CD14-positive monocyte (primary cell): Measurements from ENCODE around the gene MIA3. TPM values are rescaled to one million over a fixed set of nuclear protein-coding genes. Genes with fewer than 3 reads are reported as not detected.
A peak's percentile ranks its signal among the peaks of the same experiment; 100 is the strongest.

Source experiments
- DNase-seq, 3 donors: peaks; one replicate each; pipeline ENCODE4 v3.0.0-alpha.2; 2011 to 2022
- H2AFZ ChIP-seq: 2 replicates; pipeline ENCODE4 v1.6.0; 2012; ENCODE audit warnings: mild to moderate bottlenecking, low read depth, low read length, inconsistent platforms; ENCODE audit not compliant: insufficient read depth, poor library complexity, severe bottlenecking
- H3K27ac ChIP-seq, 2 donors: 1 replicate in 1 of 2; 2 replicates in 1 of 2; pipeline ENCODE4 v1.5.1; 2012 to 2013; ENCODE audit warnings: low read length in 2 of 2, control low read depth in 1 of 2, inconsistent platforms in 1 of 2, low read depth in 1 of 2, mild to moderate bottlenecking in 1 of 2
- H3K27me3 ChIP-seq, 2 donors: one replicate each; pipeline versions ENCODE4 v1.6.0 to v1.6.1; 2011 to 2013; ENCODE audit warnings: low read length in 2 of 2; ENCODE audit not compliant: control insufficient read depth in 2 of 2, insufficient read depth in 2 of 2
- H3K36me3 ChIP-seq, 2 donors: replicated peaks in 1 of 2; 1 replicate in 1 of 2; 2 replicates in 1 of 2; pipeline versions ENCODE4 v1.5.1 to v1.6.1; 2012 to 2013; ENCODE audit warnings: low read length in 2 of 2, control low read depth in 1 of 2, inconsistent platforms in 1 of 2, mild to moderate bottlenecking in 1 of 2; ENCODE audit not compliant: insufficient read depth in 2 of 2, control insufficient read depth in 1 of 2
- H3K4me1 ChIP-seq, 2 donors: 1 replicate in 1 of 2; 2 replicates in 1 of 2; pipeline versions ENCODE4 v1.5.1 to v1.6.1; 2012 to 2013; ENCODE audit warnings: low read length in 2 of 2, control low read depth in 1 of 2, inconsistent platforms in 1 of 2, mild to moderate bottlenecking in 1 of 2, moderate library complexity in 1 of 2; ENCODE audit not compliant: insufficient read depth in 2 of 2, control insufficient read depth in 1 of 2
- H3K4me2 ChIP-seq: replicated peaks from 2 replicates; pipeline ENCODE3; 2012; ENCODE audit warnings: low read length, moderate library complexity, mild to moderate bottlenecking; ENCODE audit not compliant: poor library complexity, severe bottlenecking; ENCODE audit errors: extremely low read depth
- H3K4me3 ChIP-seq, 3 experiments: fragments of 200-600 bp in 1 of 3; sonication (generic) in 1 of 3; replicated peaks in 1 of 3; 1 replicate in 2 of 3; 2 replicates in 1 of 3; pipeline ENCODE4 v1.5.1; 2011 to 2013; ENCODE audit warnings: low read length in 3 of 3, mild to moderate bottlenecking in 3 of 3, control low read depth in 2 of 3, low read depth in 2 of 3, inconsistent platforms in 1 of 3, moderate library complexity in 1 of 3
- H3K79me2 ChIP-seq: 2 replicates; pipeline ENCODE4 v1.6.0; 2012; ENCODE audit warnings: mild to moderate bottlenecking, control low read depth, inconsistent platforms, low read length, moderate library complexity; ENCODE audit not compliant: insufficient read depth
- H3K9ac ChIP-seq: 2 replicates; pipeline ENCODE4 v1.6.0; 2017; ENCODE audit warnings: low read length, mild to moderate bottlenecking; ENCODE audit not compliant: insufficient read depth, poor library complexity, severe bottlenecking
- H3K9me3 ChIP-seq, 2 donors: replicated peaks in 1 of 2; 1 replicate in 1 of 2; 2 replicates in 1 of 2; pipeline versions ENCODE4 v1.5.1 to v1.6.1; 2012 to 2013; ENCODE audit warnings: low read length in 2 of 2, control low read depth in 1 of 2; ENCODE audit not compliant: control insufficient read depth in 1 of 2, insufficient read depth in 1 of 2
- H4K20me1 ChIP-seq: 2 replicates; pipeline ENCODE4 v1.6.0; 2012; ENCODE audit warnings: mild to moderate bottlenecking, low read length, control low read depth, moderate library complexity; ENCODE audit not compliant: insufficient read depth
- H3K27ac Mint-ChIP-seq, 7 donors: one replicate each; pipeline ENCODE4 v1.8.0; 2020; ENCODE audit warnings: mild to moderate bottlenecking in 7 of 7, mixed read lengths in 7 of 7, moderate library complexity in 6 of 7, inconsistent platforms in 2 of 7
- H3K27me3 Mint-ChIP-seq, 3 donors: one replicate each; pipeline ENCODE4 v1.8.0; 2021 to 2022; ENCODE audit warnings: low read depth in 3 of 3, mild to moderate bottlenecking in 3 of 3, mixed read lengths in 3 of 3, moderate library complexity in 3 of 3, inconsistent platforms in 1 of 3
- H3K36me3 Mint-ChIP-seq, 2 donors: one replicate each; pipeline ENCODE4 v1.8.0; 2020; ENCODE audit warnings: mixed read lengths in 2 of 2, inconsistent platforms in 1 of 2, mild to moderate bottlenecking in 1 of 2
- H3K4me1 Mint-ChIP-seq: one replicate; pipeline ENCODE4 v1.8.0; 2020; ENCODE audit warnings: mild to moderate bottlenecking, mixed read lengths
- H3K4me3 Mint-ChIP-seq, 2 donors: one replicate each; pipeline ENCODE4 v1.8.0; 2020; ENCODE audit warnings: mild to moderate bottlenecking in 2 of 2, mixed read lengths in 2 of 2, moderate library complexity in 1 of 2
- H3K9me3 Mint-ChIP-seq, 7 donors: one replicate each; pipeline ENCODE4 v1.8.0; 2020 to 2022; ENCODE audit warnings: mixed read lengths in 7 of 7, mild to moderate bottlenecking in 6 of 7, moderate library complexity in 6 of 7, inconsistent platforms in 2 of 7
- CTCF ChIP-seq: fragments of 200-600 bp; IDR thresholded peaks from one replicate; pipeline ENCODE4 v1.8.0; 2022; ENCODE audit warnings: antibody characterized with exemption, mild to moderate bottlenecking
- WGBS: methylation state at CpG from one replicate; pipeline ENCODE4 v1.1.5; 2013; ENCODE audit warnings: missing lambda C conversion rate; ENCODE audit not compliant: insufficient coverage; 5-methylcytosine and 5-hydroxymethylcytosine counted together
- intact Hi-C, 2 donors: fragments of 100-400 bp; cut with micrococcal nuclease; formaldehyde crosslinking; loops; one replicate each; pipeline versions ENCODE4 v1.15.0 to v1.15.1; 2023
- polyA minus RNA-seq: library from RNA; depleted of rRNA, polyadenylated mRNA; stranded (reverse); fragments of >200 nt; gene quantifications from 2 replicates; pipeline ENCODE4 v1.2.3, GENCODE V29; 2012
- polyA plus RNA-seq, 3 donors: library from polyadenylated mRNA; depleted of rRNA in 1 of 3; unstranded in 2 of 3; stranded (reverse) in 1 of 3; fragments of 300-500 nt in 2 of 3; fragments of >200 nt in 1 of 3; fragmentation: Illumina TruSeq in 2 of 3; gene quantifications; 1 replicate in 2 of 3; 2 replicates in 1 of 3; pipeline ENCODE4 v1.2.3, GENCODE V29; 2012 to 2021
- total RNA-seq, 12 experiments: library from RNA in 1 of 12; stranded (reverse) in 1 of 12; fragments of 120-200 nt in 1 of 12; gene quantifications; one replicate each; pipeline ENCODE4 v1.2.4 and lab custom pipeline; 2013 to 2026; ENCODE audit warnings: mixed read lengths in 6 of 12, inconsistent platforms in 1 of 12

The MIA3 gene
- 69.3 TPM for total RNA-seq (2013)
- polyA plus RNA-seq (10 to 100 TPM; 19.8 to 37.1 (median 36.6) TPM), polyA minus RNA-seq (39.3 and 70.1 TPM in 2 replicates), total RNA-seq (lab: John Stamatoyannopoulos, UW) (53.6 to 98.7 (median 71.7) reads per million in 11 experiments)

- Histone ChIP-seq H3K79me2 (peaks cover 11% of the 10 kb centered on the region), H3K4me3 (peak within 1 kb of the TSS; percentile 61 to 86 (median 85)), H4K20me1 (no peaks in the 10 kb centered on the region), H3K4me1 (peaks cover 15 to 19% of the 10 kb centered on the region in 2 donors), H3K27me3 (peaks cover 8 to 27% of the 10 kb centered on the region in 2 donors), H2AFZ (peak within 1 kb of the TSS; percentile 94), H3K36me3 (peaks cover 10 to 22% of the 10 kb centered on the region in 2 donors), H3K9me3 (no peaks in the 10 kb centered on the region), H3K4me2 (peak within 1 kb of the TSS; percentile 96), H3K9ac (peak within 1 kb of the TSS; percentile 92), H3K27ac (peak within 1 kb of the TSS in 1 of 2 donors; percentile 82)
- Mint-ChIP-seq H3K36me3 (peaks cover 20 to 23% of the 10 kb centered on the region in 2 donors), H3K27me3 (peaks cover 6 to 19% (median 9%) of the 10 kb centered on the region in 3 donors), H3K9me3 (peaks cover 0 to 2% (median 0%) of the 10 kb centered on the region in 7 donors), H3K27ac (peak within 1 kb of the TSS; percentile 57 to 92 (median 80)), H3K4me3 (peak within 1 kb of the TSS; percentile 88 to 93), H3K4me1 (peaks cover 21% of the 10 kb centered on the region)
- peak; percentile 60 to 79 (median 67) for DNase-seq
- WGBS: under 1% methylated on average over 76 of the region's 81 CpGs
- intact Hi-C loops: no loop called here
- TF ChIP-seq CTCF: no peak
Measured at GRCh38 chr1:222618001-222618879, at the start of gene MIA3. TSS of gene MIA3 (plus strand) at chr1:222618097. CDS start at chr1:222618111, 14 bp downstream.

DNA sequence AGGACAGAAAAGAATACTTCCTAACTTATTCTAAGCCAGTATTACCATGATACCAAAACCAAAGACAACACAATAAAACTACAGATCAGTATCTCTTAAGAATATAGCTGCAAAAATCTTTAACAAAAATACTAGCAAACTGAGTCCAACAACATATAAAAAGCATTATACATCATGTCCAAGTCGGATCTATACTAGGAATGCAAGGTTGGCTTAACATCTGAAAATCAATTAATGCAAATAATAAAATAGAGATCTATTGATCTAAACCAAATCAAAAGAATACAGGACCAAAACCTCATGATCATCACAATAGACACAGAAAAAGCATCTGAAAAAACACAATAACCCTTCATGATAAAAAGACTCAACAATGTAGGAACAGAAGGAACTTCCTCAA lies 47.1 kb upstream of the MIA3 start:
- Histone ChIP-seq H3K27ac (no peak overlapping the region), H3K4me3 (no peak overlapping the region), H3K36me3 (peaks cover 47 to 82% of the 10 kb centered on the region in 2 donors), H3K79me2 (no peaks in the 10 kb centered on the region), H4K20me1 (no peaks in the 10 kb centered on the region), H3K4me2 (no peak overlapping the region), H2AFZ (no peak overlapping the region), H3K9me3 (no peaks in the 10 kb centered on the region), H3K27me3 (no peaks in the 10 kb centered on the region), H3K9ac (no peak overlapping the region), H3K4me1 (no peaks in the 10 kb centered on the region)
- H3K36me3 Mint-ChIP-seq: peaks cover 67 to 84% of the 10 kb centered on the region in 2 donors
- H3K4me1 Mint-ChIP-seq: no peaks in the 10 kb centered on the region
- intact Hi-C loops: no loop called here
- peaks cover 0 to 11% (median 7%) of the 10 kb centered on the region in 7 donors for H3K9me3 Mint-ChIP-seq
- TF ChIP-seq CTCF: no peak
- no peak overlapping the region for H3K4me3 Mint-ChIP-seq
- H3K27ac Mint-ChIP-seq: no peak overlapping the region
- no CpG with 5 or more reads among the region's 1 CpG for WGBS
- no peak for DNase-seq
- no peaks in the 10 kb centered on the region for H3K27me3 Mint-ChIP-seq
